ENCODE results near the gene TNFRSF12A. TPM values are rescaled to one million over a fixed set of nuclear protein-coding genes. Genes with fewer than 3 reads are reported as not detected.
"Not testable (repeated sequence)": the region's sequence is repeated elsewhere in the genome, so short reads cannot be mapped to it uniquely, and the experiment has no call there.

The TNFRSF12A gene
- total RNA-seq, 2 donors from 2014 or later: 24.3 to 72.4 TPM

DNA sequence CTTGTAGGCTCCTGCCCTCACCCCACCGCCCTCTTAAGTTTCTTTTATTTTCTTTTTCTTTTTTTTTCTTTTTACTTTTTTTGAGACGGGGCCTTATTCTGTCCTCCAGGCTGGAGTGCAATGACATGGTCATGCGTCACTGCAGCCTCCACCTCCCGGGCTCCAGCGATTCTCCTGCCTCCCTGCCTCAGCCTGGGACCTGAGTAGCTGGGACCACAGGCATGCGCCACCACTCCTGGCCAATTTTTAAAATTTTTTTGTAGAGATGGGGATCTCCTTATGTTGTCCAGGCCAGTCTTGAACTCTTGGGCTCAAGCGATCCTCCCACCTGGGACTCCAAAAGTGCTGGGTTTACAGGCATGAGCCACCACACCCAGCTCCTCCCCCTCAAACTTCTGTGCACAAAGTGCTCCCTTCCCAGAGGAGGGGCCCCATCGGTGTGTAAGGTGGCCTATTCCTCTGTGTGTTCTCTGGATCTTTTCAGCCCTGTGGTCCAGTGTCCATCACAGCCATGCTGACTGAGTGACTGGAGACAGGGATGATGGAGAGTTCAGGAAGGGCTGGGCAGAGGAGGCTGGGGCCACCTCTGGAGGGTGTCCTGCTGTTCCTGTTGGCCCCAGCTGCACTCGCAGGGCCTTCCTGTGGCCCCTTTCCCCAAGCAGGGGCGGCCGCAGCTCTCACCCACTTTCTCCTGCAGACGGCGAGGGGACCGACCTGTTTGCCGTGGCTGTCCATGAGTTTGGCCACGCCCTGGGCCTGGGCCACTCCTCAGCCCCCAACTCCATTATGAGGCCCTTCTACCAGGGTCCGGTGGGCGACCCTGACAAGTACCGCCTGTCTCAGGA lies 36.4 kb downstream of the TNFRSF12A start:
- DNase-seq: no peak
- intact Hi-C loops (cut with DNase I): loop anchor here (5.0 to 10.0 kb wide), 2 partner anchors 48 to 111 kb away; no protein-coding TSS in a partner anchor
- ATAC-seq: no peak

DNA sequence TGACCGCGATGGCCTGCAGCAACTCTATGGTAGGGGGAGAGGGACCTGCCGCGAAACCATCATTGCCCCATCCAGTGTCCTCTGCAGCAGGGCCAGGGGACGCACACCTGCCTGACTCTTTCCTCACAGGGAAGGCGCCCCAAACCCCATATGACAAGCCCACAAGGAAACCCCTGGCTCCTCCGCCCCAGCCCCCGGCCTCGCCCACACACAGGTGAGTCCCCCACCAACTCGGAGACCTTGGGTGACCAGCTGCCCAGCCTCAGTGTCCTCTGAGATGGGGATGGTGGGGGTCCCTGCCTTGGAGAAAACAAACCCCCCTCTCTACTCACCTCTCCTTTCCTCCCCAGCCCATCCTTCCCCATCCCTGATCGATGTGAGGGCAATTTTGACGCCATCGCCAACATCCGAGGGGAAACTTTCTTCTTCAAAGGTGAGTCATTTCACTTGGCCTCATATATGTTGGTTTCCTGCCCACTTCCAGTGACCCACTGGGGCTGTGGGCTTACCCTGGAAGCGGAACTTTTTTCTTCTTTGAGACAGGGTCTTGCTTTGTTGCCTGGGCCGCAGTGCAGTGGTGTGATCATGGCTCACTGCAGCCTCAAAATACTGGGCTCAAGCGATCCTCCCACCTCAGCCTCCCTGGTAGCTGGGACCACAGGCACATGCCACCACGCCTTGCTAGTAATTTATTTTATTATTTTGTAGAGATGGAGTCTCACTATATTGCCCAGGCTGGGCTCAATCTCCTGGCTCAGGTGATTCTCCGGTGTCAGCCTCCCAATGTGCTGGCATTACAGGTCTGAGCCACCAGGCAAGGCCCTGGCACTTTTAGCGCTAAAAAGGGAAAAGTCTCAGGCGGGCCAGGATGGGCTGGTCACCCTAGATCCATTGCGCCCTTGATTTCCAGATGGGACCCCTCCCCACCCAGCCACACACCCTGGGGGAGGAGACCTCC lies 37.3 kb downstream of the TNFRSF12A start:
- no peak for DNase-seq
- intact Hi-C loops (cut with DNase I): loop anchor here (2.0 to 10.0 kb wide), 3 partner anchors 47 to 110 kb away; no protein-coding TSS in a partner anchor
- ATAC-seq: no peak

DNA sequence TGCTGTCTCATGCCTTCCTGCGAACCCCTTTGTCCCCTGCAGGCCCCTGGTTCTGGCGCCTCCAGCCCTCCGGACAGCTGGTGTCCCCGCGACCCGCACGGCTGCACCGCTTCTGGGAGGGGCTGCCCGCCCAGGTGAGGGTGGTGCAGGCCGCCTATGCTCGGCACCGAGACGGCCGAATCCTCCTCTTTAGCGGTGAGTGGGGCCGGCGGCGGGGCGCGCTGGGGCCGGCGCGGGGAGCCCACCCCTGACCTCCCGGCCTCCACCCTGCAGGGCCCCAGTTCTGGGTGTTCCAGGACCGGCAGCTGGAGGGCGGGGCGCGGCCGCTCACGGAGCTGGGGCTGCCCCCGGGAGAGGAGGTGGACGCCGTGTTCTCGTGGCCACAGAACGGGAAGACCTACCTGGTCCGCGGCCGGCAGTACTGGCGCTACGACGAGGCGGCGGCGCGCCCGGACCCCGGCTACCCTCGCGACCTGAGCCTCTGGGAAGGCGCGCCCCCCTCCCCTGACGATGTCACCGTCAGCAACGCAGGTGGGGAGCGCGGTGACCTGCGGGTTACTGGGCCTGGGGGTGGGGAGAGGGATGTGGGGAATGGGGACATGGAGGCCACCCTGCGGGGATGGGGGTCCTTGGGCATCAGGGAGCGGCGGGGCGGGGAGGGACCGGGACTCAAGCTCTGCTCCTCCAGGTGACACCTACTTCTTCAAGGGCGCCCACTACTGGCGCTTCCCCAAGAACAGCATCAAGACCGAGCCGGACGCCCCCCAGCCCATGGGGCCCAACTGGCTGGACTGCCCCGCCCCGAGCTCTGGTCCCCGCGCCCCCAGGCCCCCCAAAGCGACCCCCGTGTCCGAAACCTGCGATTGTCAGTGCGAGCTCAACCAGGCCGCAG lies 38.2 kb downstream of the TNFRSF12A start:
- intact Hi-C loops (cut with DNase I): loop anchor here (2.0 to 10.0 kb wide), 3 partner anchors 46 to 109 kb away; no protein-coding TSS in a partner anchor
- DNase-seq: peak; percentile 52
- ATAC-seq: peak; percentile 18 to 36

DNA sequence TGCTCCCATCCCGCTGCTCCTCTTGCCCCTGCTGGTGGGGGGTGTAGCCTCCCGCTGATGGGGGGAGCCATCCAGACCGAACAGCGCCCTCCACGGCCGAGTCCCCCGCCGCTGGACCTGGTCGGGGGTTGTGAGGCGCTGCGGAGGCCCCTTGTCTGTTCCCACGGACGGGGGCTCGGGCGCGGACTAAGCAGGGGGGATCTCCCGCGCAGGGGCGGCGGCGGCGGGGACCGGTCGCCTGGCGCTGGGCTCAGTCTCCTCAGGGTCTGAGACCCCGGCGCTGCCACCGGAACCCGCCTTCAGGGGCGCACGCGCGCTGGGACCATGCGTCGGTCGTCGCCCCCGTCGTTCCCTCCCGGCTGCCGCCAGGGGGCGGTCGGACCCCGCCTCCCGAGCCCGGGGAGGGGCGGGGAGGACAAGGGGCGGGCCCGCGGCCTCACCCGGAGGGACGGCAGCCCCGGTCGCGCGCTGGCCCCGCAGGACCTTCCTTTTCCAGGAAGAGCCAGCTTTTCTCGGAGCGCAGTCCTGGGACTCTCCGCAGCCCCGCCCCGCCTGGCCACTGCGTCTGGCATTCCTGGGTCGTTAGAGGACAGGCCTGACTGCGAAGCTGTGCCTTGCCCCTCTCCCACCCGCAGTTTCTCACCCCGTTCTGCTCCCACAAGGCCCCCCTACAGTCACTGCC lies 39.0 kb downstream of the TNFRSF12A start:
- peak; percentile 92 for DNase-seq
- intact Hi-C loops (cut with DNase I): loop anchor here (2.0 to 10.0 kb wide), 3 partner anchors 46 to 108 kb away; no protein-coding TSS in a partner anchor
- ATAC-seq: peak; percentile 95

DNA sequence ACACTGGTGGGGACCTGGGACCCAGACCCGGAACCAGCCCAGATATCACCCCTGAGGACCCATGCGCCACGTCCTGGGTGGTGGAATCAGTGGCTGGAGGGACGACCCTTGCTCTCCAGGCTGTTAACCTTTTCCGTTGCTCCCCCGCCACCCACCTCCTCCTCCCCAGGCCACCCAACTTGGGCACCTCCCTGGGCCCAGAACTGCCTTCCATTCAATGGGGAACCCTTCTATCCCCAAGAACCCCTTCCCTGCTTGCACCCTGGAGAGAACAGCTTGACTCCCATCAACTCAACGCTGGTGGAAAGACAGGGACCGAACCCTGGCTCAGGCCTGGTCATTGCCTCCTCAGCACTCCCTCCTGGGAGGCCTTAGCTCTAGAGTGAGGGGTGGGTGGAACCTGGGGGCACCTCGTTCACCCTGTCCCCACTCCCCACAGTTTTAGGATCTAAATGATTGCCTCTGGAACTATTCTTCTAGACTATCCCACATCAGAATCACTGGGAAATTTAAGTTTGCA lies 39.6 kb downstream of the TNFRSF12A start:
- no peak for DNase-seq
- intact Hi-C loops (cut with DNase I): loop anchor here (2.0 to 10.0 kb wide), 3 partner anchors 45 to 108 kb away; no protein-coding TSS in a partner anchor
- no peak for ATAC-seq

DNA sequence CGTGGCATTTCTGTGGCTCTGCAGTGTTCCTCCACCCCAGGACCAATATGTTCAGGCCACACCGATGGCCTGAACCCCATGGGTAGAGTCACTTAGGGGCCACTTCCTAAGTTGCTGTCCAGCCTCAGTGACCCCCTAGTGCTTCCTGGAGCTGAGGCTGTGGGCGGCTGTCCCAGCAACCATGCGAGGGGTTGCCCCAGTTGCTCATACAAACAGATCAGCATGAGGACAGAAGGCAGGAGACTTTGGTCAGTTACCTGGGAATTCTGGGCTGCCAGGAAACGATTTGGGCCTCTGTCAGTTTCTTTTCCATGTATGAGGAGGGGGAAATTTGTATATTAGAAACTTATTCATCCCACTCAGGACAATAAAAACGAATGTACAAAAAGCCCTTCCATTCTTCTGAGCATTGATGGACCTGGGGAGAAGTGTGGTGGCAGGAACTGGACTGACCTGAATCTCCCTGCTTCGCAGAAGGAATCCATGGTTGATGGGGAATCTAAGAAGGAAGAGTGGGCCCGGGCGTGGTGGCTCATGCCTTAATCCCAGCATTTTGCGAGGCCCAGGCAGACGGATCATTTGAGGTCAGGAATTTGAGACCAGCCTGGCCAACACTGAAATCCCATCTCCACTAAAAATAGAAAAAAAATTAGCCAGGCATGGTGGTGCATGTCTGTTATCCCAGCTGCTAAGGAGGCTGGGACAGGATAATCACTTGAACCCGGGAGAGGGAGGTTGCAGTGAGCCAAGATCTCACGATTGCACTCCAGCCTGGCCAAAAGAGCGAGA lies 40.4 kb downstream of the TNFRSF12A start:
- ATAC-seq: no peak
- intact Hi-C loops (cut with DNase I): no loop called here
- DNase-seq: no peak

DNA sequence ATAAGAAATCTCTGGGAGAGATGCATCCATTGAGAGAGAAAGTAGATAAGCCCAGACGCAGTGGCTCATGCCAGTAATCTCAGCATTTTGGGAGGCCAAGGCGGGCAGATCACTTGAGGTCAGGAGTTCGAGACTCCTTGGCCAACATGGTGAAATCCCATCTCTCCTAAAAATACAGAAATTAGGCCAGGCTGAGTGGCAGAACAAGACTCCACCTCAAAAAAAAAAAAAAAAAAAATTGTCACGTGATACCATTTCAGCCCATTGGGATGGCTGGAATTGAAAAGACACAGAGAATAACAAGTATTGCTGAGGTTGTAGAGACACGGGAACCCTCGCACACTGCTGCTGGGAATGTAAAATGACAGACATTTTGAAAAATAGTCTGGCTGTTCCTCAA lies 42.4 kb downstream of the TNFRSF12A start:
- intact Hi-C loops (cut with DNase I): no loop called here
- ATAC-seq (no peak), DNase-seq (no peak)

DNA sequence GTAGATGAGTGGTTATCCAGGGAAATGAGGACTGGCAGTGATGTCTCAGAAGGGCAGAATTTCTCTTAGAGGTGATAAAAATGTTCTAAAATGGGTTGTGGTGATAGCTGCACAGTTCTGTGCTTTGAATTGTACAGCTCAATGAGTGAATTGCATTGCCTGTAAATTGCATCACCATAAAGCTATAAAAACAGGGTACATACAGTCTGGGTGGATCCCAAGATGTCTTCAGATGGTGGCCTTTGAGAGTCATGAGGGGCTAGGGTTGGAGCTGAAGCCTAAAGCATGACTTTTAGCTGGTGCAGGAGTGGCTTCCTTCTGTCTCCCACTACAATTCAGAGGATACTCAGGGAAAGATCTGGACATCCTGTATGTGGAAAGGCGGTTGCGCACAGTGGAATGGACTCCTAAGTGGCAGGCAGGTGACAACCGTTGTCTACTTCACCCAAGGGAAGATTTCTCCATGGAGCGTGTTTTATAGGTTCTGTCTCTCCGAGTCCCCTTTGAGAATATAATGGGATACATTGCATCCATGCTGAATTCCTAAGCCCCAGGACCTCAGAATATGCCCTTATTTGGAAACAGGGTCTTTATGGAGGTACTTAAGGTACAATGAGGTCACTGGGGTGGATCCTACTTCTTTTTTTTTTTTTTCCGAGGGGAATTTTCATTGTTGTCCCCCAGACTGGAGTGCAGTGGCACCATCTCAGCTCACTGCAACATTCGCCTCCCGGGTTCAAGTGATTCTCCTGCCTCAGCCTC lies 43.6 kb downstream of the TNFRSF12A start:
- intact Hi-C loops (cut with DNase I): no loop called here
- no peak for DNase-seq

DNA sequence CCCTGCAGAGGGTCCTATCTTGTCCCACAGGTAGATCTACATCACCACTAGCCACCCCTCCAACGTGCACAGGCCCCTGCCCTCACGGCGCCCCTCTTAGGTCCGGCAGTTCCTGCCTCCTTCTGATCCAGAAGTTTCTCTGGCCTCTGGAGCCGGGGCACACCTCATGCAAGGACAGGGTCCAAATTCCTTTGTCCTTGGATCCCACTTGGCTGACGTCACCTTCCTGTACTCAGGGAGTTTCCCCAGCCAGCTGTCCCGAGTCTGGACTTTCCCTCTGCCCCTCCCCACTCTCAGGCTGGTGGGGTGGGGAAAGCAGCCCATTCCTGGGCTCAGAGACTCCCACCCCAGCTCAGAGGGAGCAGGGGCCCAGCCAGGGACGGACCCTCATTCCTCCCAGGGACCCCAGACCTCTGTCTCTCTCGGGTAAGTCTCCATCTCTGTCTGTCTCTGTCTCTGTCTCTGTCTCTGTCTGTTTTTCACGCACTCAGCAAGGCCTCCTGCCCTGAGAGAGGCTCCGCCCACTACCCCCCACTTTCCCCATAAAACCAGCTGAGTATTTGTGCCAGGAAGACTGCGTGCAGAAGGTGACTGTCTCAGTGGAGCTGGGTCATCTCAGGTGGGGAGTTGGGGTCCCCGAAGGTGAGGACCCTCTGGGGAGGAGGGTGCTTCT lies 45.0 kb downstream of the TNFRSF12A start, which contains the start of gene IL32:
IL32 (plus strand) TSS at position 572 of the 673 bp plus-strand sequence. CDS start 172 bp downstream, outside the sequence.
- peak; percentile 82 to 83 for ATAC-seq
- intact Hi-C loops (cut with DNase I): no loop called here
- peak; percentile 80 for DNase-seq

More for the DNA sequence above, 43.6 kb downstream of the TNFRSF12A start:
- ATAC-seq: no peak

DNA sequence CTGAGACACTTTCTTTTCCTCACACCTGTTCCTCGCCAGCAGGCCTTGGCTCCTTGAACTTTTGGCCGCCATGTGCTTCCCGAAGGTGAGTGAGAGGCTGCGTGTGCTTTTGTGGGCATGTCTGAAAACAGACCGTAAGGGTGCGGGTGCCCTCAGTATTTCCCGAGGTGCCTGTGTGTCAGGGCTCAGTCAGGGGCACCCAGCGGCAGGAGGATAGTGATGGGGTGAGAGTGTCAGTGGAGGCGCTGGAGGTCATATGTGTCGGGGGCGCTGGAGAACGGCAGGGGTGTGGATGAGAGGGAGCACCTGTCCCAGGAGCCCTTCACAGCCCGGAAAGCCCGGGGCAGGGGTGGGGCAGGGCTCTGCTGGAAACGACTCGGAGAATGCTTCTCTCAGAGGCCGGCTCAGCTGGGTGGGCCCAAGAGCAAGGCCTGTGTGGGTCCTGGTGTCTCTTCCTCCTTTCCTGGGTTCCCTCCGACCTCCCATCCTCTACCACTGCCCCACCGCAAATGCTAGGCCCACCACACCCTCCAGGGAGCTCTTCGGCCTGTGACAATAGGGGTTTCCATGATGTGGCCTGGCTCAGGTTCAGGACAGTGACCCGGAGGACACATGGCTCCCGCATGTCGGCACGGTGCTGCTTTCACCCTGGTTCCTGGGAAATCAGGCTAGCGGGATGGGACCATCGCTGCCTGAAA lies 45.7 kb downstream of the TNFRSF12A start:
- intact Hi-C loops (cut with DNase I): no loop called here
- ATAC-seq: peak; percentile 12 to 29

DNA sequence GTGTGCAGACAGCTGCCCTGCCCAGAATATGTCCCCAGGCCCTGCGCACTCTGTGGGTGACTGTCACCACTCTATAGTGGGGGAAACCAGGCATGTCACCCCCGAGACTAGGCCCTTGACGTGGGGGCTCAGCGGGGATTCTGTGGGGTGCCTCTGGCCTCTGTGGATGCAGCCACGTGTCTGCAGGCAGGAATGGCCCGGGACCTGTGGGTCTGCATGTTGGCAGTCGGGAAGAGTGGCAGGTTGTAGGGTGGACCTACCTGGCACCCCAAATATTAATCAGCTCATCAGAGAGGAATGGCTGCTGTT lies 46.2 kb downstream of the TNFRSF12A start:
- intact Hi-C loops (cut with DNase I): no loop called here
- ATAC-seq: no peak
- DNase-seq: no peak

More for the DNA sequence above, 45.7 kb downstream of the TNFRSF12A start:
- DNase-seq: peak; percentile 31

DNA sequence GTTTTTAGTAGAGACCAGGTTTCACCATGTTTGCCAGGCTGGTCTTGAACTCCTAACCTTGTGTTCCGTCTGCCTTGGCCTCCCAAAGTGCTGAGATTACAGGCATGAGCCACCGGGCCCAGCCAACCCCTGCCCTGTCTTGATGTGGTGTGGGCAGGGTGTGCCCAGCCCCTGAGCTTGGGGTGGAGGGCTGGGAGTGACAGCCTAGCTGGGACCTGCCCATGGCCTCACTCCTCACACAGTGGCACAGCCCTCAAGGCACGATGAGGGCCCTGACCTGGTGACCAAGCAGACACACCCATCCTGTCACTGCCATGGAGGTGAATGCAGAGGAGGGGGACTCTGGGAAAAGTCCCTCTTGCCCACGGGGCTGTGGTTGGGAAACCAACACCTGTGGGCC lies 48.3 kb downstream of the TNFRSF12A start:
- DNase-seq: no peak
- no peak for ATAC-seq
- intact Hi-C loops (cut with DNase I): no loop called here

DNA sequence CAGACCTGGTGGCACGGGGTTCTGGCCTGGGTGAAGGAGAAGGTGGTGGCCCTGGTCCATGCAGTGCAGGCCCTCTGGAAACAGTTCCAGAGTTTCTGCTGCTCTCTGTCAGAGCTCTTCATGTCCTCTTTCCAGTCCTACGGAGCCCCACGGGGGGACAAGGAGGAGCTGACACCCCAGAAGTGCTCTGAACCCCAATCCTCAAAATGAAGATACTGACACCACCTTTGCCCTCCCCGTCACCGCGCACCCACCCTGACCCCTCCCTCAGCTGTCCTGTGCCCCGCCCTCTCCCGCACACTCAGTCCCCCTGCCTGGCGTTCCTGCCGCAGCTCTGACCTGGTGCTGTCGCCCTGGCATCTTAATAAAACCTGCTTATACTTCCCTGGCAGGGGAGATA lies 49.0 kb downstream of the TNFRSF12A start:
- DNase-seq; ATAC-seq; intact Hi-C loops (cut with DNase I): not testable (repeated sequence)

DNA sequence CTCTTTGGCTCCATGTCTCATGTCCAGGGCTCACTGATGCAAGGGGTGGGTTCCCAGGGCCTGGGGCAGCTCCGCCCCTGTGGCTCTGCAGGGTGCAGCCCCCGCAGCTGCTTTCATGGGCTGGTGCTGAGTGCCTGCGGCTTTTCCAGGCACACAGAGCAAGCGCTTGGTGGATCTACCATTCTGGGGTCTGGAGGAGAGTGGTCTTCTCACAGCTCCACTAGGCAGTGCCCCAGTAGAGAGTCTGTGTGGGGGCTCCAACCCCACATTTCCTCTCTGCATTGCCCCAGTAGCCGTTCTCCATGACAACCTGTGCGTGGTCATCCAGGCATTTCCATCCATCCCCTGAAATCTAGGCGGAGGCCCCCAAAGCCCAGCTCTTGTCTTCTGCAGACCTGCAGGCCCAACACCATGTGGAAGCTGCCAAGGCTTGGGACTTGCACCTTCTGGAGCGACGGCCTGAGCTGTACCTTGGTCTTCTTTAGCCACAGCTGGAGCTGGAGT lies 50.5 kb downstream of the TNFRSF12A start:
- no peak for DNase-seq
- no peak for ATAC-seq
- intact Hi-C loops (cut with DNase I): no loop called here

DNA sequence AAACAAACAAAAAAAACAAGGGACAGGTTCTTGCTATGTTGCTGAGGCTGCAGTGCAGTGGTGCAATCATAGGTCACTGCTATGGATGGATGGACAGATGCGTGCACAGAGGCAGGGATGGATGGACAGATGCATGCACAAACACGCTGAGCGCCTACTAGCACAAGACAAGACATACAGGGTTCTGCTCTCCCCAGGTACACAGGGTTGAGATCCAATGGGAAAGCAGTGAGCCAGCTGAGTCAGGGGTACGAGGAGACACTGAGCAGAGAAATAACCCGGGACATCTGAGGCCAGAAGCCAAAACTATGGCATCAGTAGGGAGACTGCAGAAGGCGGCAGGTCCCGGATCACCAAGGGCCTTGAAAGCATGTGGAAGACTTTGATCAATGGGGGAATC lies 51.5 kb downstream of the TNFRSF12A start:
- DNase-seq: no peak

More for the DNA sequence above, 51.5 kb downstream of the TNFRSF12A start:
- no peak for ATAC-seq
- intact Hi-C loops (cut with DNase I): no loop called here
